ENCODE data around the gene LRRN4CL. TPM values are rescaled to one million over a fixed set of nuclear protein-coding genes. Genes with fewer than 3 reads are reported as not detected.

The LRRN4CL gene
- total RNA-seq, 1 donor from 2014 or later = 4.3 TPM

DNA sequence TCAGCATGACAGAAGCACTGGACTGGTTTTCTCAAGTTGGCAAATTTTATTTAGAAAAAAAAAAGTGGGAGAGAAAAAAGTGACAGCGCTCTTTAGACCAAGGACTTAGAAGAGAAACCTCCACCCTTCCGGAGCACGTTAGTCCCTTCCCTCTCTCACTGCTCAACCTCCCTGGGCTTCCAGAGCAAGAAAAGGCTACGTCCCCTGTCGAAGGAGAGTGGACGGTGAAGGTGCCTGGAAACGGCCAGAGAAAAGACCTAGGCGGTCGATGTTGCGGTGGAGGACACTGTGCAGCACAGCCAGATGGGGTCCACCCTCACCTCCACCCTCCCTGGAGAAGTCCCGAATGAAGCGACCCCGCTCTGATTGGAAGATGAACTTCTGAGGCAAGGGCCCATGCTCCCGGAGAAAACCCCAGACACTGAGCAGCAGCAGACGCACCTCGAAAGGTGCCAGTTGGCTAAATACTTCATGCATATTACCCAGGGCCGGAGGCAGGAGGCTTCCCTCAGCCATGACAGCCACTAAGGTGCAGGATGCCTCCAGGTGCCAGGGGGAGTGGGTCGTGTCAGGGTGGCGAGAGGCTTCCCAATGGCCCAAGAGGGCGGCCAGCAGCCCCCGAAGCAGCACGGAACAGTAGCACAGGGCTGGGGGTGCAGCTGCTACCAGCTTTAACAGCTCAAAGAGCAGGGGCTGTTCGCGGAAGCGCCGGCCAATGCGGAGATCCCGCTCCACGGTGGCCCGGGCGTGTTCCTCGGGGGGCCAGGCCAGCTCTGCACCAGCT is 42.3 kb downstream of the LRRN4CL start:
- DNase-seq (ENCODE audit: low spot score) = no peak

DNA sequence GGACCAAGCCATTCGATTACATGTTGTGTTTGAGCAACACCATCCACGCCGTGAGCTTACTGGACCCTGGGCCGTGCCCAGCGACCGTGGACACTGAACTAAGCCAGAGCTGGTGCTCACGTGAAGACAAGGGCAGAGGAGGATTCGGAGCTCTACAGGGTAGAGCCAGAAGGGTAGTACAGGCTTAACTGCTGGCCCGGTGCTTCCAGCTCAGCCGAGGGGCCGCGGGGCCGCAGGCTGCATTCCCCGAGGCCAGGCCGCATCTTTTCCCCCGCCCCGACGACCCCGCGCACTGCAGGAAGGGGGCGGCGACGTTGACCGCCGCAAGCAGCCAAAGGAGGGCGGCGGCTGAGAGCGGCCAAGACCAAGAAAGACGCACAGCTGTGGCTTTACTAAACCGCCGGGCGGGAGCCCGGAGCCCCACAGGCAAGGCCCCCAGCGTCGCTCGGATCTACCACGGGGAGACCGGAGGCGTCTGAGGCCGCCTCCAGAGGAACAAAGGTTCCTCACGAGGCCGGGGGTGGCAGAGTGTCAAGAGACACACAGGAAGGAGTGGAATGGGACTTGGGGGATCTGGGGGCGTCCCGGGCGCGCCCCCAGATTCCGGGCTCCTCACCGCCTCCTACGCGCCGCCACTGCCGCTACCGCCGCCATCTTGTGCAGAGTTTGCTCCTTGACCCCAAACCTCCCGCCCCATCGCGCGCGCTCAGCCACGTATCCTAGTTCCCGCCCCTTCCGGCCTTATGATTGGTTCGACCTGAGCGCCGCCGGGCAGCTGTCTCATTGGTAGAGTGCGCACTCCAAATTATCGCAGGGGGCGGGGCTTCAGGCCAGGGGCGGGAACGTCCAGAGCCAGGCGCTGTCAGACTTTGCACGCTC is 43.1 kb downstream of the LRRN4CL start, which contains the start of gene GANAB:
Gene GANAB (minus strand): TSS at position 668 of the 879 bp plus-strand sequence. CDS start 14 bp downstream, at position 654.
- peak; percentile 99 for DNase-seq (ENCODE audit: low spot score)

DNA sequence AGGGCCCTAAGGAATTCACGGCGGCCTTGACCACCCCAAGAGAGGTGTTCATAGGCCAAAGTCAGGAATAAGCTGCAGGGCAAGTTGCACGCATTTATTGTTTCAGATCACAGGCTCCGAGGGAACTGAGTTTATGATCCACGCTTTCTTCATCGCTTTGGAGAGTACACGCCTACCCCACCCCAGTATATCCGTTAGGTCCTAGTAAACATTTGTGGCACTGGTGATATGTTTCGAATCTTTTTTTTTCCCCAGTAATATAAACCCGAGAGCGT is 43.7 kb downstream of the LRRN4CL start:
- no peak for DNase-seq (ENCODE audit: low spot score)

DNA sequence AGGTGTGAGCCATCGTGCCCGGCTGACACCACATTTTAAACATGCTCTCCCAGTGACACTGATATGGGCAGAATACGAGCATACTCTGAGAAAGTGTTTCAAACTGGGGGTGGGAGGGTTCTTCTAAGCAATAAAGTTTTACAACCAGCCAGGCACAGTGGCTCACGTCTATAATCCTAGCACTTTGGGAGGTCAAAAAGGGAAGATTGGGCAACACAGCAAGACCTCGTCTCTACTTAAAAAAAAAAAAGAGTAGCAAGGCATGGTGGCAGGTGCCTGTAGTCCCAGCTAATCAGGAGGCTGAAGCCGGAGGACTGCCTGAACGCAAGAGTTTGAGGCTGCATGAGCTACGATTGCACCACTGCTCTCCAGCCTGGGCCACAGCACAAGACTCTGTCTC is 45.1 kb downstream of the LRRN4CL start:
- DNase-seq (ENCODE audit: low spot score) = no peak

Other genes with a start within 250 kb of the LRRN4CL start
- 549 TPM for gene AHNAK, start 142.7 kb downstream of the LRRN4CL start, total RNA-seq
- 1,062 TPM for gene EEF1G, start 115.6 kb downstream of the LRRN4CL start, total RNA-seq
- gene TUT1, start 98.0 kb downstream of the LRRN4CL start, total RNA-seq = 26.2 TPM
- 87.6 TPM for gene MTA2, start 87.7 kb downstream of the LRRN4CL start, total RNA-seq
- gene EML3, start 76.8 kb downstream of the LRRN4CL start, total RNA-seq = 66.1 TPM
- gene ROM1, start 76.3 kb downstream of the LRRN4CL start, total RNA-seq = 9.9 TPM
- 60.7 TPM for gene B3GAT3, start 67.5 kb downstream of the LRRN4CL start, total RNA-seq
- gene GANAB, start 42.9 kb downstream of the LRRN4CL start, total RNA-seq = 266 TPM
- gene INTS5, start 36.2 kb downstream of the LRRN4CL start, total RNA-seq = 23.7 TPM
- gene C11orf98, start 24.3 kb downstream of the LRRN4CL start, total RNA-seq = 50.8 TPM
- 10.6 TPM for gene CSKMT, start 24.2 kb downstream of the LRRN4CL start, total RNA-seq
- gene UQCC3, start 17.9 kb downstream of the LRRN4CL start, total RNA-seq = 11.1 TPM
- 7.7 TPM for gene LBHD1, start 17.3 kb downstream of the LRRN4CL start, total RNA-seq
- 86.9 TPM for gene UBXN1, start 10.5 kb downstream of the LRRN4CL start, total RNA-seq
- 108 TPM for gene BSCL2, start 17.9 kb upstream of the LRRN4CL start, total RNA-seq
- gene GNG3, start 18.1 kb upstream of the LRRN4CL start, total RNA-seq = 0.40 TPM
- gene HNRNPUL2, start 37.9 kb upstream of the LRRN4CL start, total RNA-seq = 51.9 TPM
- 38.9 TPM for gene TTC9C, start 39.0 kb upstream of the LRRN4CL start, total RNA-seq
- gene ZBTB3, start 64.6 kb upstream of the LRRN4CL start, total RNA-seq = 21.4 TPM
- gene POLR2G, start 72.0 kb upstream of the LRRN4CL start, total RNA-seq = 53.5 TPM
- 24.0 TPM for gene TAF6L, start 81.9 kb upstream of the LRRN4CL start, total RNA-seq
- 67.8 TPM for gene TMEM179B, start 97.9 kb upstream of the LRRN4CL start, total RNA-seq
- 19.9 TPM for gene TMEM223, start 102.5 kb upstream of the LRRN4CL start, total RNA-seq
- gene NXF1, start 115.9 kb upstream of the LRRN4CL start, total RNA-seq = 85.7 TPM
- gene STX5, start 142.5 kb upstream of the LRRN4CL start, total RNA-seq = 48.8 TPM
- gene TEX54, start 143.3 kb upstream of the LRRN4CL start, total RNA-seq = not detected
- gene WDR74, start 150.1 kb upstream of the LRRN4CL start, total RNA-seq = 31.6 TPM
- gene SLC3A2, start 191.4 kb upstream of the LRRN4CL start, total RNA-seq = 104 TPM
- 0.09 TPM for gene CHRM1, start 231.8 kb upstream of the LRRN4CL start, total RNA-seq

Data from mucosa of gallbladder (tissue), 1 donor.